PC-3 (cell line): ENCODE results near the gene VWCE.

ENCODE experiments used
- EZH2 ChIP-seq: fragments of 300-600 bp; sonication (generic); IDR thresholded peaks from one replicate; pipeline ENCODE4 v1.6.1; 2017; ENCODE audit warnings: antibody characterized with exemption, mild to moderate bottlenecking, low read length; ENCODE audit not compliant: unreplicated experiment
- EZH2phosphoT487 ChIP-seq: fragments of 300-600 bp; sonication (generic); IDR thresholded peaks from 2 replicates; pipeline ENCODE4 v1.6.1; 2018; ENCODE audit warnings: mild to moderate bottlenecking, antibody characterized with exemption, low read length, borderline replicate concordance
- TF ChIP-seq, protein P1 (sequence below): fragments of 300-600 bp; sonication (generic); conservative IDR thresholded peaks from 2 replicates; pipeline ENCODE4 v1.5.1; 2017; ENCODE audit warnings: antibody characterized with exemption, low read depth, mild to moderate bottlenecking, low read length

GRCh38 chr11:61273178-61274078 is 21.7 kb downstream of the VWCE start:
- TF ChIP-seq, protein P1, sequence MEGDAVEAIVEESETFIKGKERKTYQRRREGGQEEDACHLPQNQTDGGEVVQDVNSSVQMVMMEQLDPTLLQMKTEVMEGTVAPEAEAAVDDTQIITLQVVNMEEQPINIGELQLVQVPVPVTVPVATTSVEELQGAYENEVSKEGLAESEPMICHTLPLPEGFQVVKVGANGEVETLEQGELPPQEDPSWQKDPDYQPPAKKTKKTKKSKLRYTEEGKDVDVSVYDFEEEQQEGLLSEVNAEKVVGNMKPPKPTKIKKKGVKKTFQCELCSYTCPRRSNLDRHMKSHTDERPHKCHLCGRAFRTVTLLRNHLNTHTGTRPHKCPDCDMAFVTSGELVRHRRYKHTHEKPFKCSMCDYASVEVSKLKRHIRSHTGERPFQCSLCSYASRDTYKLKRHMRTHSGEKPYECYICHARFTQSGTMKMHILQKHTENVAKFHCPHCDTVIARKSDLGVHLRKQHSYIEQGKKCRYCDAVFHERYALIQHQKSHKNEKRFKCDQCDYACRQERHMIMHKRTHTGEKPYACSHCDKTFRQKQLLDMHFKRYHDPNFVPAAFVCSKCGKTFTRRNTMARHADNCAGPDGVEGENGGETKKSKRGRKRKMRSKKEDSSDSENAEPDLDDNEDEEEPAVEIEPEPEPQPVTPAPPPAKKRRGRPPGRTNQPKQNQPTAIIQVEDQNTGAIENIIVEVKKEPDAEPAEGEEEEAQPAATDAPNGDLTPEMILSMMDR: no peak
- no peak for TF ChIP-seq EZH2
- no peak for TF ChIP-seq EZH2phosphoT487
